ENCODE results near the gene LTBP1. TPM values are rescaled to one million over a fixed set of nuclear protein-coding genes. Genes with fewer than 3 reads are reported as not detected.

LTBP1 gene
- total RNA-seq, 4 donors from 2014 or later, result 15.8 to 56.7 (median 28.3) TPM

- Histone ChIP-seq H3K27ac (no peak overlapping the region), H3K36me3 (no peaks in the 10 kb centered on the region), H3K27me3 (no peaks in the 10 kb centered on the region), H3K9me3 (no peaks in the 10 kb centered on the region), H3K4me3 (no peak overlapping the region), H3K4me1 (peaks cover 0 to 6% (median 4%) of the 10 kb centered on the region in 4 donors)
- in situ Hi-C loops (cut with MboI; ENCODE audit: low pct_ligation_motif_present in 1 of 4, low pct_unique_long_range_greater_than_20kb in 1 of 4, low sequenced_read_pairs in 3 of 4) (no loop called here), intact Hi-C loops (cut with DNase I; ENCODE audit: low total_unique reads) (no loop called here)
- 93% methylated on average over 7 of the region's 7 CpGs for WGBS, 2 donors (ENCODE audit: low coverage in 1 of 2)
- TF ChIP-seq, protein P1, sequence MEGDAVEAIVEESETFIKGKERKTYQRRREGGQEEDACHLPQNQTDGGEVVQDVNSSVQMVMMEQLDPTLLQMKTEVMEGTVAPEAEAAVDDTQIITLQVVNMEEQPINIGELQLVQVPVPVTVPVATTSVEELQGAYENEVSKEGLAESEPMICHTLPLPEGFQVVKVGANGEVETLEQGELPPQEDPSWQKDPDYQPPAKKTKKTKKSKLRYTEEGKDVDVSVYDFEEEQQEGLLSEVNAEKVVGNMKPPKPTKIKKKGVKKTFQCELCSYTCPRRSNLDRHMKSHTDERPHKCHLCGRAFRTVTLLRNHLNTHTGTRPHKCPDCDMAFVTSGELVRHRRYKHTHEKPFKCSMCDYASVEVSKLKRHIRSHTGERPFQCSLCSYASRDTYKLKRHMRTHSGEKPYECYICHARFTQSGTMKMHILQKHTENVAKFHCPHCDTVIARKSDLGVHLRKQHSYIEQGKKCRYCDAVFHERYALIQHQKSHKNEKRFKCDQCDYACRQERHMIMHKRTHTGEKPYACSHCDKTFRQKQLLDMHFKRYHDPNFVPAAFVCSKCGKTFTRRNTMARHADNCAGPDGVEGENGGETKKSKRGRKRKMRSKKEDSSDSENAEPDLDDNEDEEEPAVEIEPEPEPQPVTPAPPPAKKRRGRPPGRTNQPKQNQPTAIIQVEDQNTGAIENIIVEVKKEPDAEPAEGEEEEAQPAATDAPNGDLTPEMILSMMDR (IDR thresholded peaks at IDR 0.05), result no peak
- TF ChIP-seq EP300 (IDR thresholded peaks at IDR 0.05; ENCODE audit: low read depth), result no peak
- no peak for TF ChIP-seq POLR2A (IDR thresholded peaks at IDR 0.05)
- TF ChIP-seq POLR2AphosphoS5 (IDR thresholded peaks at IDR 0.05), result no peak
- DNase-seq, result no peak
Observed at GRCh38 chr2:33129263-33130053, 182.7 kb downstream of the LTBP1 start.

- WGBS, 2 donors (ENCODE audit: low coverage in 1 of 2), result 89 to 100% methylated on average over 3 to 7 of the region's 7 CpGs
- intact Hi-C loops (cut with DNase I; ENCODE audit: low total_unique reads) (no loop called here), in situ Hi-C loops (cut with MboI; ENCODE audit: low pct_ligation_motif_present in 1 of 4, low pct_unique_long_range_greater_than_20kb in 1 of 4, low sequenced_read_pairs in 3 of 4) (no loop called here)
- Histone ChIP-seq H3K9me3 (no peaks in the 10 kb centered on the region), H3K27me3 (no peaks in the 10 kb centered on the region), H3K4me3 (no peak overlapping the region), H3K36me3 (no peaks in the 10 kb centered on the region), H3K27ac (no peak overlapping the region), H3K4me1 (peaks cover 0 to 6% (median 4%) of the 10 kb centered on the region in 4 donors)
- no peak for DNase-seq
- TF ChIP-seq POLR2A (IDR thresholded peaks at IDR 0.05), result no peak
- no peak for TF ChIP-seq EP300 (IDR thresholded peaks at IDR 0.05; ENCODE audit: low read depth)
- no peak for TF ChIP-seq POLR2AphosphoS5 (IDR thresholded peaks at IDR 0.05)
- TF ChIP-seq, protein P1 (IDR thresholded peaks at IDR 0.05), result no peak
Observed at GRCh38 chr2:33130054-33130447, 183.3 kb downstream of the LTBP1 start.

DNA sequence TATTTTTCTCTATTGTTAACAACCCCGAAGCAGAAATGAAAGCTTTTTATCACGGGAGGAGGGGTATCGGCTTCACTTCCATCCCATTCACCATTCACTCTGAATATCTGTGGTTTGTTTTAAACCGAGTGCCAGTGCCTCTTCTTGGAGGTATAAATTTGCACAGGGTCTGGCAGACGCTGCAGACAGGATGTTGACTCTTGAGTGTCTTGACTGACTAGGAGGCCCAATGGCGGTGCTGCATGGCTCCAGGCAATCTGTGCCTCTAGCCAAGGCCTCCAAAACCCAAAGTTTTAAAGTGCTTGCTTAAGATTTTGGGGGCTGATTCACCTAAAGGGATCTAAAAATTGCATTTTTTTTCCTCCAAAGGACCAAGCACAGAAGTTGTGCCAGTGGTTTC lies 183.8 kb downstream of the LTBP1 start:
- intact Hi-C loops (cut with DNase I; ENCODE audit: low total_unique reads), result no loop called here
- in situ Hi-C loops (cut with MboI; ENCODE audit: low pct_ligation_motif_present in 1 of 4, low pct_unique_long_range_greater_than_20kb in 1 of 4, low sequenced_read_pairs in 3 of 4), result no loop called here
- no peaks in the 10 kb centered on the region for H3K27me3 ChIP-seq
- no peaks in the 10 kb centered on the region for H3K36me3 ChIP-seq
- H3K4me3 ChIP-seq, result no peak overlapping the region
- WGBS, 2 donors (ENCODE audit: low coverage in 1 of 2), result 53 to 63% methylated on average over 4 to 6 of the region's 6 CpGs
- H3K27ac ChIP-seq, result peak overlapping the region in 1 of 4 donors; percentile 14
- peaks cover 0 to 6% (median 4%) of the 10 kb centered on the region in 4 donors for H3K4me1 ChIP-seq
- H3K9me3 ChIP-seq, result no peaks in the 10 kb centered on the region
- no peak for DNase-seq
- TF ChIP-seq POLR2A (IDR thresholded peaks at IDR 0.05), result no peak
- TF ChIP-seq POLR2AphosphoS5 (IDR thresholded peaks at IDR 0.05), result no peak
- TF ChIP-seq, protein P1 (IDR thresholded peaks at IDR 0.05), result no peak
- TF ChIP-seq EP300 (IDR thresholded peaks at IDR 0.05; ENCODE audit: low read depth), result no peak

- H3K9me3 ChIP-seq, result no peaks in the 10 kb centered on the region
- in situ Hi-C loops (cut with MboI; ENCODE audit: low pct_ligation_motif_present in 1 of 4, low pct_unique_long_range_greater_than_20kb in 1 of 4, low sequenced_read_pairs in 3 of 4) (no loop called here), intact Hi-C loops (cut with DNase I; ENCODE audit: low total_unique reads) (no loop called here)
- no peak overlapping the region for H3K27ac ChIP-seq
- H3K4me3 ChIP-seq, result no peak overlapping the region
- WGBS, 2 donors (ENCODE audit: low coverage in 1 of 2), result 86 to 90% methylated on average over 2 to 4 of the region's 4 CpGs
- H3K36me3 ChIP-seq, result no peaks in the 10 kb centered on the region
- no peaks in the 10 kb centered on the region for H3K27me3 ChIP-seq
- peaks cover 0 to 6% (median 4%) of the 10 kb centered on the region in 4 donors for H3K4me1 ChIP-seq
- no peak for DNase-seq
- no peak for TF ChIP-seq EP300 (IDR thresholded peaks at IDR 0.05; ENCODE audit: low read depth)
- TF ChIP-seq POLR2A (IDR thresholded peaks at IDR 0.05), result no peak
- no peak for TF ChIP-seq POLR2AphosphoS5 (IDR thresholded peaks at IDR 0.05)
- TF ChIP-seq, protein P1 (IDR thresholded peaks at IDR 0.05), result no peak
Observed at GRCh38 chr2:33131111-33131510, 184.4 kb downstream of the LTBP1 start.

Measured in transverse colon (tissue), 4 donors.